Measurements from ENCODE around the gene EGLN2.
"Not testable (repeated sequence)": the region's sequence is repeated elsewhere in the genome, so short reads cannot be mapped to it uniquely, and the experiment has no call there.

The EGLN2 gene

GRCh38 chr19:40798683-40799557 is at the start of gene EGLN2:
Gene EGLN2, plus strand, starts transcription at chr19:40799191. Its CDS starts 1,382 bp downstream, at chr19:40800573.
- peak; percentile 100 for DNase-seq

- peak; percentile 99 for DNase-seq
Measured at GRCh38 chr19:40750058-40750873, 48.7 kb upstream of the EGLN2 start, which contains the start of gene ACTMAP. Gene ACTMAP, minus strand, starts transcription at chr19:40750477. Its CDS starts 674 bp downstream, at chr19:40749803.

GRCh38 chr19:40750874-40751537 is 48.0 kb upstream of the EGLN2 start, which contains the start of gene SNRPA:
Gene SNRPA, plus strand, starts transcription at chr19:40751203. Its CDS starts 206 bp downstream, at chr19:40751409.
- DNase-seq: peak; percentile 96 to 98

GRCh38 chr19:40752257-40752781 is 46.7 kb upstream of the EGLN2 start:
- DNase-seq: peak; percentile 20 to 22

GRCh38 chr19:40754611-40755247 is 44.3 kb upstream of the EGLN2 start:
- DNase-seq: peak; percentile 51 to 57

- DNase-seq: no peak
Measured at GRCh38 chr19:40755248-40755624, 43.8 kb upstream of the EGLN2 start.

- no peak for DNase-seq
Measured at GRCh38 chr19:40755791-40756190, 43.2 kb upstream of the EGLN2 start.

- peak; percentile 22 to 31 for DNase-seq
Measured at GRCh38 chr19:40756502-40757110, 42.4 kb upstream of the EGLN2 start.

GRCh38 chr19:40758491-40758890 is 40.5 kb upstream of the EGLN2 start:
- DNase-seq: no peak

- no peak for DNase-seq
Measured at GRCh38 chr19:40759352-40759751, 39.6 kb upstream of the EGLN2 start.

GRCh38 chr19:40762754-40763470 is 36.1 kb upstream of the EGLN2 start:
- no peak for DNase-seq

- DNase-seq: no peak
Measured at GRCh38 chr19:40763526-40763925, 35.5 kb upstream of the EGLN2 start.

- DNase-seq: no peak
Measured at GRCh38 chr19:40763963-40764362, 35.0 kb upstream of the EGLN2 start.

- not testable (repeated sequence) for DNase-seq
Measured at GRCh38 chr19:40766385-40766784, 32.6 kb upstream of the EGLN2 start.

GRCh38 chr19:40768869-40769268 is 30.1 kb upstream of the EGLN2 start:
- no peak for DNase-seq

GRCh38 chr19:40771101-40771862 is 27.7 kb upstream of the EGLN2 start:
- DNase-seq: not testable (repeated sequence)

GRCh38 chr19:40774916-40775631 is 23.9 kb upstream of the EGLN2 start, which contains the start of gene MIA:
Gene MIA, plus strand, starts transcription at chr19:40775521. Its CDS starts 22 bp downstream, at chr19:40775543.
- DNase-seq: no peak

GRCh38 chr19:40775632-40776022 is 23.4 kb upstream of the EGLN2 start:
- no peak for DNase-seq

- DNase-seq: no peak
Measured at GRCh38 chr19:40776364-40776763, 22.6 kb upstream of the EGLN2 start.

Measured in activated CD4-positive, alpha-beta T cell treated with anti-CD3 and anti-CD28 coated beads for 4 hours (primary cell).